Adrenal gland (tissue), 12 donors: ENCODE measurements around the gene MAP1LC3B2. TPM values are rescaled to one million over a fixed set of nuclear protein-coding genes. Genes with fewer than 3 reads are reported as not detected.
A peak's percentile ranks its signal among the peaks of the same experiment; 100 is the strongest.

ENCODE experiments used
- DNase-seq, 7 donors: peaks; one replicate each; pipeline ENCODE4 v3.0.0-alpha.2; 2019 to 2020
- H3K27ac ChIP-seq, 5 donors: fragments of 200-600 bp; sonication (generic) in 4 of 5; 1 replicate in 3 of 5; 2 replicates in 2 of 5; pipeline versions ENCODE4 v1.5.1 to v1.8.0; 2016 to 2020; ENCODE audit warnings: mild to moderate bottlenecking in 1 of 5
- H3K27me3 ChIP-seq: fragments of 200-600 bp; 2 replicates; pipeline ENCODE4 v1.8.0; 2021
- H3K36me3 ChIP-seq, 2 donors: fragments of 200-600 bp; replicated peaks in 1 of 2; 1 replicate in 1 of 2; 2 replicates in 1 of 2; pipeline versions ENCODE4 v1.5.1 to v1.8.0; 2018 to 2022
- H3K4me1 ChIP-seq, 2 donors: fragments of 200-600 bp; replicated peaks in 1 of 2; 1 replicate in 1 of 2; 2 replicates in 1 of 2; pipeline versions ENCODE4 v1.5.1 to v1.8.0; 2018 to 2021
- H3K4me3 ChIP-seq, 4 donors: fragments of 200-600 bp; sonication (generic) in 3 of 4; one replicate each; pipeline ENCODE4 v1.5.1; 2016 to 2018
- H3K9me3 ChIP-seq, 3 donors: fragments of 200-600 bp; sonication (generic) in 1 of 3; replicated peaks in 1 of 3; 1 replicate in 2 of 3; 2 replicates in 1 of 3; pipeline versions ENCODE4 v1.5.1 to v1.8.0; 2016 to 2021
- POLR2A ChIP-seq, 2 donors: fragments of 450-650 bp; IDR thresholded peaks; one replicate each; pipeline ENCODE4 v1.6.1; 2017; ENCODE audit warnings: antibody characterized with exemption in 2 of 2, mild to moderate bottlenecking in 2 of 2, moderate library complexity in 1 of 2
- WGBS, 4 donors: extraction: QIAGEN DNeasy Blood & Tissue Kit in 2 of 4; methylation state at CpG; one replicate each; pipeline versions ENCODE4 v1.1.5 to v1.1.7; 2013 to 2017; 5-methylcytosine and 5-hydroxymethylcytosine counted together
- intact Hi-C, 2 donors: fragments of 100-400 bp; cut with DNase I; formaldehyde crosslinking; loops; one replicate each; pipeline versions ENCODE4 v1.14.1 to v1.15.0; 2022 to 2023
- polyA plus RNA-seq, 3 donors: library from polyadenylated mRNA; stranded (reverse); fragments of 200-250 nt in 2 of 3; fragments of 350-450 nt in 1 of 3; fragmentation: Illumina TruSeq in 1 of 3; extraction: RNeasy Lipid Tissue Mini Kit (QIAGEN cat#74804) in 1 of 3; gene quantifications; one replicate each; pipeline ENCODE4 v1.2.3, GENCODE V29; 2013 to 2014
- total RNA-seq, 9 donors: library from RNA; depleted of rRNA in 4 of 9; stranded (reverse); fragments of >200 nt in 4 of 9; fragments of 120-200 nt in 1 of 9; fragmentation: NEBNext Ultra II Directional in 1 of 9; extraction: Animal tissue kit (Norgen Biotek cat#: 25700) in 1 of 9; gene quantifications; one replicate each; pipeline versions ENCODE4 v1.1.0 to v1.2.4, GENCODE V29; 2013 to 2023
- TF ChIP-seq, protein P1 (sequence below), 6 experiments: fragments of 450-650 bp in 4 of 6; fragments of 200-600 bp in 2 of 6; sonication (generic) in 1 of 6; IDR thresholded peaks; 1 replicate in 5 of 6; 2 replicates in 1 of 6; pipeline versions ENCODE4 v1.5.1 to v1.8.0; 2016 to 2021; ENCODE audit warnings: antibody characterized with exemption in 6 of 6, mild to moderate bottlenecking in 2 of 6, moderate library complexity in 1 of 6
- donor health status: healthy with polysubstance abuse.
- donor health status: Bipolar disorder and iron deficiency.
- donor health status: DM: yes; HTN: yes; CAD: no.
- donor health status: DM: no; HTN: no; CAD: no.
- donor health status: DM: no; HTN: no; CAD: no.
- donor health status: DM: yes; HTN: yes; CAD: no.

MAP1LC3B2 gene
- total and polyA plus RNA-seq, 12 donors = 0.54 to 4.6 (median 1.4) TPM; not detected in 1

DNA sequence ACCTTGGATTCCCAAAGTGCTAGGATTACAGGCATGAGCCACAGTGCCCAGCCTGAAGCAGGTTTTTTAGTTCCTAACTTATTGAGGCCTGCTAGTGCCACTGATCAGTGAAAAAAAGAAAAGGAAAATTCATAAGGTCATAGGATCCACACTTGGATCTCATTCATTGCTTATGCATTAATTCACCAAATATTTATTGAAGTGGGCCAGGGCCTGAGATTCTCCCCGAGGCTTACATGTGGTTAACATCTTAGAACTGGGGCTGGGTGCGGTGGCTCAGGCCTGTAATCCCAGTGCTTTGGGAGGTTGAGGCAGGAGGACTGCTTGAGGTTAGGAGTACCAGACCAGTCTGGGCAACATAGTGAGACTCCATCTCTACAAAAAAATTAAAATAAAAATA, 29.5 kb upstream of the MAP1LC3B2 start:
- no peak for TF ChIP-seq POLR2A (IDR thresholded peaks at IDR 0.05)
- TF ChIP-seq, protein P1, sequence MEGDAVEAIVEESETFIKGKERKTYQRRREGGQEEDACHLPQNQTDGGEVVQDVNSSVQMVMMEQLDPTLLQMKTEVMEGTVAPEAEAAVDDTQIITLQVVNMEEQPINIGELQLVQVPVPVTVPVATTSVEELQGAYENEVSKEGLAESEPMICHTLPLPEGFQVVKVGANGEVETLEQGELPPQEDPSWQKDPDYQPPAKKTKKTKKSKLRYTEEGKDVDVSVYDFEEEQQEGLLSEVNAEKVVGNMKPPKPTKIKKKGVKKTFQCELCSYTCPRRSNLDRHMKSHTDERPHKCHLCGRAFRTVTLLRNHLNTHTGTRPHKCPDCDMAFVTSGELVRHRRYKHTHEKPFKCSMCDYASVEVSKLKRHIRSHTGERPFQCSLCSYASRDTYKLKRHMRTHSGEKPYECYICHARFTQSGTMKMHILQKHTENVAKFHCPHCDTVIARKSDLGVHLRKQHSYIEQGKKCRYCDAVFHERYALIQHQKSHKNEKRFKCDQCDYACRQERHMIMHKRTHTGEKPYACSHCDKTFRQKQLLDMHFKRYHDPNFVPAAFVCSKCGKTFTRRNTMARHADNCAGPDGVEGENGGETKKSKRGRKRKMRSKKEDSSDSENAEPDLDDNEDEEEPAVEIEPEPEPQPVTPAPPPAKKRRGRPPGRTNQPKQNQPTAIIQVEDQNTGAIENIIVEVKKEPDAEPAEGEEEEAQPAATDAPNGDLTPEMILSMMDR (IDR thresholded peaks at IDR 0.05) = no peak
- WGBS, 4 donors = 85 to 88% (median 88%) methylated on average over 2 of the region's 2 CpGs
- no peak for DNase-seq
- no peaks in the 10 kb centered on the region for H3K9me3 ChIP-seq
- intact Hi-C loops = no loop called here
- peaks cover 0 to 22% of the 10 kb centered on the region in 2 donors for H3K4me1 ChIP-seq
- H3K4me3 ChIP-seq = no peak overlapping the region
- no peaks in the 10 kb centered on the region for H3K27me3 ChIP-seq
- no peaks in the 10 kb centered on the region for H3K36me3 ChIP-seq
- H3K27ac ChIP-seq = no peak overlapping the region

DNA sequence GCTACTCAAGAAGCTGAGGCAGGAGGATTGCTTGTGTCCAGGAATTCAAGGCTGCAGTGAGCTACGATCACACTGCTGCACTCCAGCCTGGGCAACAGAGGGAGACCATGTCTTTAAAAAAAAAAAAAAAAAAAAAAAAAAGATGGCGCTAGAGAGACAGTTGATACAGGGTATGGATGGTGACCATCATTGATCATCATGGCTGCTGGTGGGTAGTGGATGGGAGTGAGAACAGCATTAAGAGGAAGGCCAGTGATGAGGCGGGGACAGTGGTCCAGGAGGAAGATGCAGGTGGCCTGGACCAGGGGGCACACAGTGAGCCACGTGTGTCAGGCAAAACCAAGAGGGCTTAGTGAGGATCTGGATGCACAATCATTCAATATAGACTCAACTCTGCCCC, 26.8 kb upstream of the MAP1LC3B2 start:
- Histone ChIP-seq H3K27me3 (no peaks in the 10 kb centered on the region), H3K27ac (no peak overlapping the region), H3K9me3 (no peaks in the 10 kb centered on the region), H3K4me3 (no peak overlapping the region), H3K36me3 (no peaks in the 10 kb centered on the region), H3K4me1 (peaks cover 0 to 14% of the 10 kb centered on the region in 2 donors)
- TF ChIP-seq, protein P1 (IDR thresholded peaks at IDR 0.05) = no peak
- no peak for TF ChIP-seq POLR2A (IDR thresholded peaks at IDR 0.05)
- WGBS, 4 donors = 62 to 75% (median 68%) methylated on average over 4 of the region's 4 CpGs
- intact Hi-C loops = no loop called here
- DNase-seq = no peak

DNA sequence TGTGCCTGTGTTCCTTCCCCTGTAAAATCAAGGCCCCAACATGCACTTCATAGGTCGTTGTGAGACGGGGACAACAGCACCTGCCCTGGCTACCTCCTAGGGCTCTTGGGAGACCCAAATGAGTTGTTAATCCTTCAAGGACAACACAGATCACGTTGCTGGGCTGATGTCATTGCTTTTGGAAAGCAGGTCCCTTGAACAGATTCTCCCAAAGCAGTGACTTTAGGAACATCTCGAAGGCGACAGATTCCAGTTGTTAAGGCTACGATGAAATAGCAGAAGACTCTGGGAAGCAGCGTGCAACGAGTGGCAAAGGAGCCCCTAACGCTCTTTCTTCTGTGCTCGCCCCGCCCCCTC, 26.2 kb upstream of the MAP1LC3B2 start:
- no peaks in the 10 kb centered on the region for H3K27me3 ChIP-seq
- no peaks in the 10 kb centered on the region for H3K36me3 ChIP-seq
- intact Hi-C loops = no loop called here
- TF ChIP-seq POLR2A (IDR thresholded peaks at IDR 0.05) = no peak
- TF ChIP-seq, protein P1 (IDR thresholded peaks at IDR 0.05) = no peak
- WGBS, 4 donors = 0 to 5% (median 3%) methylated on average over 4 to 11 of the region's 11 CpGs
- peaks cover 0 to 14% of the 10 kb centered on the region in 2 donors for H3K4me1 ChIP-seq
- H3K9me3 ChIP-seq = no peaks in the 10 kb centered on the region
- H3K4me3 ChIP-seq = peak overlapping the region in 2 of 4 donors; percentile 54 to 63
- peak in 2 of 7 donors; percentile 27 to 55 for DNase-seq
- peak overlapping the region in 2 of 5 donors; percentile 11 to 74 for H3K27ac ChIP-seq

DNA sequence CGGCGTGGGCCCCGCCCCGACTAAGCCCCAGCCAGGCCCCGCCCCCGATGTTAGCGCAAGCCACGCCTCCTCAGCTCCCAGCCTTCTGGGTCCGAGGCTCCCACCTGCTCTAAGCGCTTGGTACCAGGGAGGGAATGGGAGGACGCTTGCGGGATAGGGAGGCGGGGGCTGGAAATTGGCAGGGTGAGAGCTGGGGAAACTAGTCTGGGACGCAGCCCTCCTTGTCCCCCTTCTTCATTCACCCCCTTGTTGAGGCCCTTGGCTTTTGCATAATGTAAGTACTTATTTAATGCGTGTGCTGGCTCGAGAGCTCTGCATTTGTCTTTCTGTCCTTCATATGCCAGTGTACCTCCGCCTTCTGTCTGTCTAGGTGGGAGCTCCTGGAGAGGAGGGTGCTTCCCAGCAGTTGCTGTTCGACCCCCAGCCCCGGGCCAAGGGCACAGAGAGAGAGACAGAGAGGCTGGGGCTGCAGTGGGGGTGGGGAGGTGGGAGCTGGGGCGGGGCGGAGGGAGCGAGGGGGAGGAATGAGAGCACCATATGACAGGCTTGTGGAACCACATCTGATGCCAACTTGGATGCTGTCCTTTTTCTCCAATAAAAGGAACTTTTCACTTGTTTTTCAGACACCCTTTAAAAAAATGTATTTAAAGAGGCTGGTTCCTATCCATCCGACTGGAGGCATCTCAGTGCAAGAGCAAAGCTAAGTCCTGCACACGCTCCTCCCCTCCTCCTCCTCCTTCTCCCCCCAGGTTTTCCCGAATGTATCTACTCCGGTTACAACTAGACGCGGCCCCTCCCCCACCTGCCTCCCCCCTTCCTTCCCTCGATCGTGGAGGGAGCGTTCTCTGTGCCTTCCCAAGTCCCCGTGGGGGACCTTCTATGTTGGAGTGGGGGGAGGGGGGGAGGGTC, 25.6 kb upstream of the MAP1LC3B2 start:
- Histone ChIP-seq H3K36me3 (no peaks in the 10 kb centered on the region), H3K27ac (peak overlapping the region in 3 of 5 donors; percentile 5 to 74 (median 11)), H3K27me3 (no peaks in the 10 kb centered on the region), H3K4me1 (peaks cover 0 to 14% of the 10 kb centered on the region in 2 donors), H3K9me3 (no peaks in the 10 kb centered on the region), H3K4me3 (peak overlapping the region in 3 of 4 donors; percentile 13 to 63 (median 54))
- peak; percentile 66 to 82 (median 74) for DNase-seq
- WGBS, 4 donors = 0 to 2% (median 1%) methylated on average over 22 to 32 of the region's 32 CpGs
- TF ChIP-seq POLR2A (IDR thresholded peaks at IDR 0.05) = no peak
- TF ChIP-seq, protein P1 (IDR thresholded peaks at IDR 0.05) = no peak
- intact Hi-C loops = no loop called here
